ENCODE data around the gene ZFPM1.

The ZFPM1 gene

GRCh38 chr16:88503374-88503770 lies 50.3 kb downstream of the ZFPM1 start:
- no peak for DNase-seq

DNA sequence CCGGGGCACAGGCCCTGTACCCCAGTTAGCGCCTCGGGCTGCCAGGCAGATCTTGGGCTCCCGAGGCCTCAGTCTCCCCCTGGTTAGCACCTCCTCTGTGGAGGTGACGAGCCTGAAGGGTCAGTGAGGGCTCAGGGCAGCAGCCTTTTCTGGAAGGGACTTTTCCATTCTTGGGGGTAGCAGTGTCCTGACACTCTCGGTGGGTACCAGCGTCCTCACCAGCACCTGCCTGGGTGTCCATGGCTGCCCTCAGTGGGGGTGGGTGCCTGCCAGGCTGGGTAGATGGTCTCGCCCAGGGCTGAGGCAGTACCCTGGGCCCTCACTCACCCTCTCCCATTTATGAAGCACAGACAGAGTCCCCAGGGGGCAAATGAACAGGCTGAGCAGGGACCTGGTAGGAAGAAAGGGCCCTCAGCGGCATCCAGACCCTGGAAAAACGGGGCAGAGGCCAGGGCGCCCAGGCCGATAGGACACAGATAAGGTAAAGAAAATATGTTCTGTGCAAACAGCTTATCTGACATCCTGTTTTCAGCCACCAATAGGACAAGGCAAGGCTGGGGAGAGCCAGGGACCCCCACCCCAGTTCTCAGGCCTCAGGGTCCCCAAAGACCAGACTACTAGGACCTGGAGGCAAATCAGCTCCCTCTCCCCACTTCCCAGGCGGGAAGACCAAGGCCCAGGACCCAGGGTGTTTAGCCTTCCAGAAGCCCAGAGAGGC lies 50.9 kb downstream of the ZFPM1 start:
- DNase-seq, result no peak

GRCh38 chr16:88504489-88505404 lies 51.7 kb downstream of the ZFPM1 start:
- DNase-seq, result no peak

- DNase-seq, result peak in 3 of 4 experiments; percentile 19 to 60 (median 56)
These were observed 52.5 kb downstream of the ZFPM1 start for GRCh38 chr16:88505405-88506082.

DNA sequence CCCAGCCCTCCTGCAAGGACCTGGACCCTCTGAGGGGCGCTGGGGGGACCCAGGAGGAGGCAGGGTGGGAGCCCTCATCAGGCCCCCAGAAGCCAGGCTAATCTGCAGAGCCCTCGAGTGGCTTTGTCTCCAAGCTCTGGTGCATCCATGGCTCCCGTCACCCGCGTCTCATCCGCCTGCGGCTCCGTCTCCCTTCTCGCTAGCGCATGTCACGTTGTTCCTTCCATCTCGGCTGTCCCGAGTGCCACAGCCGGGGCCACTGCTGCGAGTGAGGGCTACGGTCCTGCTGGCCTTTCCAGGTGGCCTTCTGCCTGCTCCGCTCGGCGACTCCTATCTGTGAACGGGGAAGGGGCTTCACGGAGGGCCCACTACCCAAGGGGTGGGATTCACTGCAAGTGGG lies 53.6 kb downstream of the ZFPM1 start:
- DNase-seq, result no peak

GRCh38 chr16:88507231-88507743 lies 54.2 kb downstream of the ZFPM1 start:
- no peak for DNase-seq

DNA sequence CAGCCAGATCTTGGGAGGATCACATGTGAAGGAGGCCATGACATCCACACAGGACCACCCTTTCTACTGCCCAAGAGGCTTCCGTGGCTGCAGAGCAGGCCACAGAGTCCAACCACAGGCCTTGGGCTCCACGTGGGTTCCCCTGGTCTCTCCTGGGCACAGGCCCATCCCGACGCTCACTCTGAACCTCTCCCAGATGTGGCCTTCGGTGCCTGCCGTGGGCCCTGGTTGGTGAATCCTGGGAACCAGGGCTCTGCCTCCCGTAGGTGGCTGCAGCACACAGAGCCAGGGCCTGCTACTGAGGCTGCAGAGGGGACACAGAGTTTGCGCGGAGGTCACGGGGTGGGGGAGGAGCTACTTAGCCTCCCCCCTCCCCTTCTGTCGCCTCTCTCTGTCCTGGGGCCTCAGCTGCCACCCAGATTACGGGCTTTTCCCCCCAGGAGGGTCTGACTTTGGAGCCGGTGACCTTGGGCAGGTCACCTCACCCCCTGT lies 55.3 kb downstream of the ZFPM1 start:
- DNase-seq, result no peak

DNA sequence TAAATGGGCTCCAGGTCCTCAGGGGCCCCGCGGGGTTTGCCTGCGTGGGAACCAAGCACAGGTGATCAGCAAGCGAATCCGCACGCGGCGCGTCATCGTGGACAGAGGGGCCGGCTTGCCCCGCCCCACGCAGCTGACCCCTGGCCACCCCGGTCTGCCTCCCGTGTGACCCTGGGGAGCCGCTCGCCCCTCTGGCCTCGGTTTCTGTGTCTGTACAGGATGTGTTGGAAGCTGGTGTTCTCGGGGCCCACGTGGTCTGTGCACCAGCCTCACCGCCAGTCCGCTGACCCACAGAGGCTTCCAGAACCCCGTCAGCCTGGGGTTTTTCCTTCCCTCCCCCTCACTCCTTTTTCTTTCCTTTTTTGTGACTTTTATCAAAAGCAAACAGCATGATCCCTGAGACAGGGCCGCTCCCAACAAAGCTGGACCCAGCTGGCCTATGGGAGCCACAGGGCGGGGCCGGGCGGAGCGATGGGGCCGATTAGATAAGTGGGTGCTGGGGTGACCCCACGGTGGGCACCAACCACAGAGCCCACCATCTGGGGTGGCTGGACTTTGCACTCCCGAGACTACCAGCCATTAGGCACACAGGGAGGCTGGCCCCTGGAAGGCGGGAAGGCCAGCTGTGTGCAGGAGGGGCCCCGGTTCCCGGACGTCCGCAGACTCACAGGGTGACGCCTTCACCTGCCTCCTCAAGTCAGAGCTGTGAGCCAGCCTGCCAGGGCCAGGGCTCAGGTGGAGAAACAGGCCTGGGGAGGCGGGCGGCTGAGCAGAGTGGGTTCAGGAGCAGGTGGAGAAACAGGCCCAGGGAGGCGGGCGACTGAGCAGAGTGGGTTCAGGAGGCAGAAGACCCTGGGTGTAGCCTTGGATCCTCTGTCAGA lies 56.0 kb downstream of the ZFPM1 start:
- no peak for DNase-seq

- DNase-seq, result no peak
These were observed 56.6 kb downstream of the ZFPM1 start for GRCh38 chr16:88509749-88510069.

DNA sequence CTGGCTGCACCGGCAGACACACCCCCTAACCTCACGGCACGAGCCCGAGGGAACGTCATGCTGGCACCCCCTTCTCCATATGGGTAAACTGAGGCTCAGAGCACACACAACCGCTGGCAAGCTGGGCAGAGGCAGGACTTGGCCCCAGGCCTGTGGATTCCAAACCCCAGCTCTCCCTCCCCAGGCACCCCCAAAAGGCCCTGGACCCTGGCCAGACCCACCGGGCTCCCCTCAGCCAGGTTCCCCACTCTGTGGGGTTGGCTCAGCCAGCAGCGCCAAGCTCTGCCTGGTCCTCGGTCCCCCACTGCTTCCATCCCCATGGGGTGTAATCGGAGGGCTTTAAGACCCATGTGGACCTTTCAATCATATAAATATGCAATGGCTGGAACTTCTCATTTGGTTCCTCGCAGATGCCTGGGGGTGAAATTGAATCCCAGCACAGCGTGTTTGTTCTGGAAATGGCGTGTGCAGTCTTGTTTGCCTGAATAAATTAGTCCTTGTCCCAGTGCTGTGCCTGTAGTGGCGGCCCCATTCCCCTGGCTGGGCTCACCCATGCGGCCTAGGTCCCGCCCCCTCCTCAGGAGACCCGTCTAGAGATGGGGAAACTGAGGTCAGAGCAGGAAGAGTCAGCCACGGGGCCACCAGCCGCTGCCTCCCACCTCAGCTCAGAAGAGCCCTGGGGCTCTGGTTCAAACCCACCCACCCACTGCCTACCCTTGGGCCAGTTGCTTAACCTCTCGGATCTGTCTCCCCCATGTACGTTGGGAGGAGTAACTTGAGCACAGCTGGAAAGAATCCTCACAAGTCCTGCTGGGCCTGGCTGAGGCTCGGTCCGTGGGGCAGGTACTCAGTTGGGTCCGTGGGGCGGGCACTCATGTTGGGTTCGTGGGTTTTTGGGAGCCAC lies 57.3 kb downstream of the ZFPM1 start:
- no peak for DNase-seq

GRCh38 chr16:88511060-88511459 lies 58.0 kb downstream of the ZFPM1 start:
- no peak for DNase-seq

DNA sequence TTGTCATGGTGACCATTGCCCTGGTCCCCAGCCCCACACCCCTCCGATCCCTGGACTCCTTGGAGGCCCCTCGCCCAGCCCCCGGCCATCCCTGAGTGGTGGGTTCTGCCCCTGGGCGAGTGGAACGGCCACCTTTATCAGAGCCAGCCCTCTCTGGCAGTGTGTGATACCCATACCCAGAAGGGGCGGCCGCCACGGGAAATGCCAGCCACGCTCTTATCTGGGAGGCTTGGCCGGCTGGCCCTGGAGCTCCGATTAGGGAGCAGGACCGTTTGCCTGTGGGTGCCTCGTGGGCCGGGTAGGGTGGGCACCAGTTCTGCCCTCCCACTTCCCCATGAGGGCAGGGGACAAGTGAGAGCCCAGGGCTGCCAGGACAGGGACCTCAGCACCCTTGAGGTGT lies 58.8 kb downstream of the ZFPM1 start:
- DNase-seq, result no peak

DNA sequence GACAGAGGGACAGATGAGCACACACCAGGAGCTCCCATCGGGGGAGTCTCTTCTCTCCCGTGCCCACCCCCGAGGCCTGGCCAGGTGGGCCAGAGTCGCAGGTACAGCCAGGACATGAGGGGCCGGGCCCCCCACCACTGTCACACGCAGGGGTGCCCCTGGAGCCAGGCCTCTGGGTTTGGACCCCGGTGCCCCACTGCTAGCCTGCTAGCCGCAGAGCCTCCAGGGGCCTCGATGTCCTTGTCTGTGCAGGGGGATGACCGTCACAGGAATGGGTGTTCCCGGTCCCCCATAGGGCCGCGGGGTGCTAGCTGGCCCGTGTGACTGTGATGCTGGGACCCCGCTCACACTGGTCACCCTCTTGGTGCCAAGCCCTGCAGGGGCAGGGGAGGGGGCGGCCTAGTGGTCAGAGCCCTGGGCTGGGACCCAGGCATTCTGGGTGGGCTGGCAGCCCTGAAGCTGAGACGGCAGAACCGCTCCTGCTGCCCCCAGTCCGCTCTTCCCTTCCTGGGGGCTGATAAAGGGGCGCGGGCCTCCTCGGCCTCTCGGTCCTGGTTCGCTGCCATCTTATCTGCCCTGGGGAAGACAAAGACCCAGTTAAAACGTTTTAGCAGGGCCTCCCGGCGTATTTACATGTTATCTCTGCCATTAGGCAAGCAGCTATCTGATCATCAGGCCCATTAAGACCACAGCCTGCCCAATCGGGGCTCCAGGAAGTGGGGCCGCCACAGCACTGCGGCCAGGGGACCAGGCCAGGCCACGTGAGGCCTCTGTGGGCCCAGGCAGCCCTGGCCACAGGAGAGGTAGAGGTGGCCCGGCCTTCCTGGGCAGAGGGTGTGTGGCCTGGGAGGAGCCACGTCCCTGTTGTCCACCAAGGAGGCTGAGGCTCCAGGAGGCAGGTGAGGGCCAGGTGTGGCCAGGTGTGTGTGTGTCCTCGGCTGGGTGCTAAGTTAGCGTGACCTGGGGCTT lies 59.9 kb downstream of the ZFPM1 start:
- DNase-seq, result no peak

DNA sequence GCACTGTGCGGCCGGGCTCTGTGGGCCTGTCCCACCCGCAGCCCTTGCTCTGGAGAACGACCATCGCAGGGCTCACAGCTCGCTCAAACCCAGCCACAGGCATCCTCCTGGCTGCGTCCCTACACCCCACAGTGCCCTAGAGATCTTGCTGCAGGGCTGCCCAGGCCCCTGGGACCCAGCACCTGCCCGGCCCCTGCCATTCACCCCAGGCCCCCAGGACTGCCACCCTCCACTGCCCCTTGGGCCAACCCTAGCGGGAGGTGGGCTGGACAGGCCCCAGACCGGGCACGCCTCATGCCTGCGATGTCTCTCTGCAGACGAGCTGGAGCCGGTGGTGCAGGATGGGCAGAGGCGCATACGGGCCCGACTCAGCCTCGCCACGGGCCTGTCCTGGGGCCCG lies 61.0 kb downstream of the ZFPM1 start:
- no peak for DNase-seq

DNA sequence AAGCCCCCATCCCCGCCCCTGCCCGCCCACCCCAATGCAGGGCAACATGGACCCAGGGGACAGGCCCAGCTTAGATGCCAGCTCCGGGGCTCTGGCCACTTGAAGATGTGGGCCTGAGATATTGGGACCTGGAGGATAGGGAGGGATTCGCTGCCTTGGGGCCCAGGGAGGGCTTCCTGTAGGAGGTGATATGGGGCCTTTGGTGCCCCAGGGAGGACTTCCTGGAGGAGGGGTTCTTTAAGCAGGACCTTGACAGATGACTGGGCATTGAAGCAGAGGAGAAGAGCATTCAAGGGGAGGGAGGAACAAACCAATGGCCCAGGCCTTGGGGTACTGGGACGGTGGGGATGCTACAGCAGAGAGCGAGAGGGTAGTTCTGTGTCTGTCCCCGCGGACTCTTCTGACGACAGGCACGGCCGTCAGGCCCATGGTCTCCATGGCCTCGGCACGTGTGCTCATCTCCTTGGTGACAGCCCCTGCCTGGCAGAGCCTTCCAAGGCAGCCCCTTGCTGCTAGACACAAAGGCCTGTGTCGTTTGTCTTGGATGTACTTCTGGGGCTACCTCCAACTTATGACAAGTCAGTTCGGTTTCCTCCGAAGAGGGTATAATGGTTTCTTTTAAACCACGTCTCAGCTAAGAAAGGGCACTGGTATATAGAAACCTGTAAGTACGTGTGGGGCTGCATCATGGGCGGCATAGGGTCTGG lies 61.6 kb downstream of the ZFPM1 start:
- DNase-seq, result no peak

GRCh38 chr16:88515371-88515770 lies 62.3 kb downstream of the ZFPM1 start:
- DNase-seq, result no peak

DNA sequence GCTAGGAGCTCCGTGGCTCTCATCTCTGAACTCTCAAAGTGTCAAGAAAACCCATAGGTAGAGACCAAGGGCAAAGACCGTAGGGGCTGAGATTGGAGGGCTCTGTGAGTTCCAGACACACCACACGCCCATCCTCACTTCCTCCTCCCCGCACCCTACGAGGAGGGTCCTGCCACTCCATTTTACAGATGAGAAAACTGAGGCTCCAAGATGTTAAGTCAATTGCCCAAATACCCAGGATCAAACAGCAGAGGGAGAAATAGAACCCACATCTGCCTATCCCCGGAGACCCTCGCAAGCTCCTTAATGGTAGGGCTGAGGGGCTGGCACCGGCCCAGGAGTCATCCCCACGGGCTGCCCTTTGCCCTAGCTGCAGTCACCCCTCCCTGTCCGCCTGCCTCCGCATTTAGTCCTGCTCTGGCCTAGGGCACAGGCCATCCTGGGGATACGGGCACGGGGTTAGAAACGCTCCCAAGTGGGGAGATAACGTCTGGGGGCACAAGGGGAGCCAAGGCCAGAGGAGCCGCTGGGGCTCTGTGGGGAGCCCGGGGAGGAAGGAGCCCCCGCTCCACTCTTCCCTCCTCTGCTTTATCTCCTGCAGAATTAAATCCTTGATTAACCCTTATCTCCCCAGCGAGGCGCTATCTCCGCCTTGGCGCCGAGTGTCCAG lies 63.0 kb downstream of the ZFPM1 start:
- no peak for DNase-seq

DNA sequence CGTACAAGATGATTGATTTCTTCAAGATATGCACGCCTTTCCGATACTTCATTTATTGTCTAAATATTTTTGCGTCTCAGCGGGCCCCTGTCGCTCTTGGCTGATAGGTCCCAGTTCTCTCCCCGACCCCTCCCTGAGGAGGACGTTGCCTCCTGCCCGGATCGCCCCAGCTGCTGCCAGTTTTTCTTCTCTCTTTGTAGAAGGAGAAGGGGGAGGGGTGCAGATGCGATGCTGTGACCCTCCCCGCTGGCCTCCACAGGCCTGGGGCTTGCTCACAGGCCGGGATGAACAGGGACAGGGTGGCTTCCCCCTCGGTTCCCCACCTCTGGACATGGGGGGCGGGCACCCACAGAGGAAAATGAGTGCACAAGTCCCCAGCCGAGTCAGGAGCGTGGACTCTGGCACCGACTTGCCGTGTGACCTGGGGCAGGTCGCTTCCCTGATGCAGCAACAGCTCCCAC lies 63.6 kb downstream of the ZFPM1 start:
- no peak for DNase-seq

All from activated naive CD4-positive, alpha-beta T cell (primary cell).